MM.1S (cell line): Measurements from ENCODE around the gene DELE1.
"Not testable (repeated sequence)": the region's sequence is repeated elsewhere in the genome, so short reads cannot be mapped to it uniquely, and the experiment has no call there.

Experiments
- DNase-seq: peaks from one replicate; pipeline ENCODE4 v3.0.0-alpha.2; 2015
- H2AFZ ChIP-seq: fragments of 300-600 bp; sonication (generic); 2 replicates; pipeline ENCODE4 v1.6.0; 2016; ENCODE audit warnings: antibody characterized with exemption, low read length
- H3F3A ChIP-seq: fragments of 300-600 bp; sonication (generic); 2 replicates; pipeline ENCODE4 v1.6.1; 2016; ENCODE audit warnings: mild to moderate bottlenecking, antibody characterized with exemption, low read length, moderate library complexity, mixed read lengths; ENCODE audit not compliant: insufficient read depth
- H3K27ac ChIP-seq: fragments of 300-600 bp; sonication (generic); 2 replicates; pipeline ENCODE4 v1.5.1; 2016; ENCODE audit warnings: mild to moderate bottlenecking, low read length
- H3K27me3 ChIP-seq: fragments of 300-600 bp; sonication (generic); replicated peaks from 2 replicates; pipeline ENCODE4 v1.6.0; 2016; ENCODE audit warnings: low read length; ENCODE audit not compliant: insufficient read depth
- H3K36me3 ChIP-seq: fragments of 300-600 bp; sonication (generic); replicated peaks from 2 replicates; pipeline ENCODE4 v1.6.1; 2016; ENCODE audit warnings: mild to moderate bottlenecking, low read length, mixed read lengths; ENCODE audit not compliant: insufficient read depth
- H3K4me1 ChIP-seq: fragments of 300-600 bp; sonication (generic); 2 replicates; pipeline ENCODE4 v1.6.1; 2016; ENCODE audit warnings: low read length, mixed read lengths
- H3K4me2 ChIP-seq: fragments of 300-600 bp; sonication (generic); 2 replicates; pipeline ENCODE4 v1.6.0; 2016; ENCODE audit warnings: low read depth, low read length
- H3K4me3 ChIP-seq: fragments of 300-600 bp; sonication (generic); 2 replicates; pipeline ENCODE4 v1.5.1; 2016; ENCODE audit warnings: low read length, mixed read lengths
- H3K79me2 ChIP-seq: fragments of 300-600 bp; sonication (generic); 2 replicates; pipeline ENCODE4 v1.6.1; 2016; ENCODE audit warnings: mixed run types, low read length, mixed read lengths
- H3K9ac ChIP-seq: fragments of 300-600 bp; sonication (generic); 2 replicates; pipeline ENCODE4 v1.6.1; 2016; ENCODE audit warnings: low read length, mixed read lengths
- H3K9me2 ChIP-seq: fragments of 300-600 bp; sonication (generic); replicated peaks from 2 replicates; pipeline ENCODE4 v1.6.1; 2016; ENCODE audit warnings: mild to moderate bottlenecking, low read length, mixed read lengths; ENCODE audit not compliant: insufficient read depth
- H3K9me3 ChIP-seq: fragments of 300-600 bp; sonication (generic); replicated peaks from 2 replicates; pipeline ENCODE4 v1.6.1; 2016; ENCODE audit warnings: mild to moderate bottlenecking, low read length, mixed read lengths; ENCODE audit not compliant: insufficient read depth
- H4K20me1 ChIP-seq: fragments of 300-600 bp; sonication (generic); 2 replicates; pipeline ENCODE4 v1.6.1; 2016; ENCODE audit warnings: mild to moderate bottlenecking, low read length, moderate library complexity, mixed read lengths; ENCODE audit not compliant: insufficient read depth
- CTCF ChIP-seq: fragments of 300-600 bp; sonication (generic); IDR thresholded peaks from 2 replicates; pipeline ENCODE4 v1.5.1; 2016; ENCODE audit warnings: antibody characterized with exemption, low read length, mixed read lengths
- EZH2 ChIP-seq: fragments of 300-600 bp; sonication (generic); optimal IDR thresholded peaks from 2 replicates; pipeline ENCODE3; 2017; ENCODE audit warnings: low read depth, mild to moderate bottlenecking, antibody characterized with exemption, low read length, mixed read lengths
- EZH2phosphoT487 ChIP-seq: fragments of 300-600 bp; sonication (generic); IDR thresholded peaks from 2 replicates; pipeline ENCODE4 v1.6.1; 2018; ENCODE audit warnings: antibody characterized with exemption, low read length

DELE1 gene

GRCh38 chr5:141919218-141920119, 4.2 kb upstream of the DELE1 start:
- H3F3A ChIP-seq: peaks cover 15% of the 10 kb centered on the region; the same call in 1 of the 2 replicates
- H3K4me1 ChIP-seq: peaks cover 30% of the 10 kb centered on the region
- H3K9me2 ChIP-seq: no peaks in the 10 kb centered on the region
- no peak overlapping the region for H3K4me2 ChIP-seq
- H4K20me1 ChIP-seq: no peaks in the 10 kb centered on the region
- no peak overlapping the region for H3K9ac ChIP-seq
- no peaks in the 10 kb centered on the region for H3K27me3 ChIP-seq
- H3K4me3 ChIP-seq: no peak overlapping the region
- peaks cover 12% of the 10 kb centered on the region for H3K79me2 ChIP-seq
- H3K27ac ChIP-seq: 0 out of 2 replicates have a peak overlapping the region, but pooled peaks have one; percentile 2
- peak; percentile 18 for DNase-seq
- no peak overlapping the region for H2AFZ ChIP-seq
- TF ChIP-seq EZH2phosphoT487 (no peak), EZH2 (no peak), CTCF (no peak)
- no peaks in the 10 kb centered on the region for H3K36me3 ChIP-seq
- H3K9me3 ChIP-seq: no peaks in the 10 kb centered on the region

DNA sequence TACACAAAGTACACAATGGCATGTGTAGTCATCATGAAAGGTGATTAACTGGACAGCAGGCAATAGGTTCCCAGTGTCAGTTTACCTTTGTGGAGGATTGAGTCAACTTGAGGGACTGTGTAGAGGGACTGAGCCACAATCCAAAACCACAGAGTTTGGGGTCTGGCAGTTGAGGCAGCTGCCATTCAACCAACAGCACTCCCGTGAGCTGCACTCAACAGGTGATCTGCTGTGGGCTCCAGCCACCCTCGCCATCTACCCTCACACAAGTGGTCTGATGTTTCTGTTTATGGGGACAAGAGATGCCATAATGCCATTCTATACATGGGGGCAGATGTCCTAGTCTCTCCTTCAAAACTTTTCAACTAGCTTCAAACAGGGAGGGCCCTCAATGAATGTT, 2.9 kb upstream of the DELE1 start:
- no peak overlapping the region for H3K4me2 ChIP-seq
- TF ChIP-seq EZH2: no peak
- TF ChIP-seq EZH2phosphoT487: no peak
- TF ChIP-seq CTCF: no peak
- peaks cover 25% of the 10 kb centered on the region for H3K4me1 ChIP-seq
- peaks cover 15% of the 10 kb centered on the region; the same call in 1 of the 2 replicates for H3F3A ChIP-seq
- H4K20me1 ChIP-seq: no peaks in the 10 kb centered on the region
- H3K4me3 ChIP-seq: no peak overlapping the region
- no peak overlapping the region for H3K9ac ChIP-seq
- peaks cover 19% of the 10 kb centered on the region for H3K79me2 ChIP-seq
- H3K36me3 ChIP-seq: no peaks in the 10 kb centered on the region
- H3K27me3 ChIP-seq: no peaks in the 10 kb centered on the region
- DNase-seq: no peak
- no peaks in the 10 kb centered on the region for H3K9me2 ChIP-seq
- H3K27ac ChIP-seq: no peak overlapping the region
- no peak overlapping the region for H2AFZ ChIP-seq
- H3K9me3 ChIP-seq: no peaks in the 10 kb centered on the region

DNA sequence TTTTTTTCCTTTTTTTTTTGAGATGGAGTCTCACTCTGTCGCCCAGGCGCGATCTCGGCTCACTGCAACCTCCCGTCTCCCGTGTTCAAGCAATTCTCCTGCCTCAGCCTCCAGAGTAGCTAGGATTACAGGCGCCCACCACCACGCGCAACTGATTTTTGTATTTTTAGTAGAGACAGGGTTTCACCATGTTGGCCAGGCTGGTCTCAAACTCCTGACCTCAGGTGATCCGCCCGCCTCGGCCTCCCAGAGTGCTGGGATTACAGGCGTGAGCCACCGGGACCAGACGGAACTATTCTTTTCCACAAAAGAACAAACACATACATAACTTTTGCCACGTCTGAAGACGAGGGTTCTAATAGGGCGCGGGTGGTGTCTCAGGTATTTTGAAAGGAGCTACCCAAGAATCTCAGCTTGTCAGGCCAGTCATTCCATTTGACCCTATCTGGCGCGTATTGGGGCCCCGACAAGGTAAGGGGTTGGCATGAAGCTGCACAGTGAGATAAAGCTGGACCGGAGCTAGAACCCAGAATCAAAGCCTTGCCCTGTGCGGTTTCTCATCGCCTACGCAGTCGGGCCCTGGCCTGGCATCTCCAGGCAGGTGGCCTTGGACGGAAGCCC, 734 bp upstream of the DELE1 start:
- peaks cover 30% of the 10 kb centered on the region for H3K79me2 ChIP-seq
- H4K20me1 ChIP-seq, H3K4me1 ChIP-seq, H3F3A ChIP-seq, H3K36me3 ChIP-seq, H3K9me2 ChIP-seq, H3K27me3 ChIP-seq, H3K9me3 ChIP-seq: not testable (repeated sequence)
- DNase-seq: peak; percentile 15
- H3K4me3 ChIP-seq: peak overlapping the region; percentile 83
- peak overlapping the region; percentile 86 for H3K9ac ChIP-seq
- peak overlapping the region; percentile 67 for H2AFZ ChIP-seq
- H3K4me2 ChIP-seq: peak overlapping the region; percentile 71
- H3K27ac ChIP-seq: peak overlapping the region; percentile 89; the same call in 1 of the 2 replicates
